ENCODE data around the gene SRM. TPM values are rescaled to one million over a fixed set of nuclear protein-coding genes. Genes with fewer than 3 reads are reported as not detected.

The SRM gene
- total and polyA plus RNA-seq, 2 of the 13 experiments (the other 11 are each of a cell fraction or from before 2014, with no cell fraction given) = 27.9 to 31.8 TPM

GRCh38 chr1:11046625-11047365 lies 13.0 kb downstream of the SRM start, which contains the start of gene MASP2 (continued):
- TF ChIP-seq, protein P1, sequence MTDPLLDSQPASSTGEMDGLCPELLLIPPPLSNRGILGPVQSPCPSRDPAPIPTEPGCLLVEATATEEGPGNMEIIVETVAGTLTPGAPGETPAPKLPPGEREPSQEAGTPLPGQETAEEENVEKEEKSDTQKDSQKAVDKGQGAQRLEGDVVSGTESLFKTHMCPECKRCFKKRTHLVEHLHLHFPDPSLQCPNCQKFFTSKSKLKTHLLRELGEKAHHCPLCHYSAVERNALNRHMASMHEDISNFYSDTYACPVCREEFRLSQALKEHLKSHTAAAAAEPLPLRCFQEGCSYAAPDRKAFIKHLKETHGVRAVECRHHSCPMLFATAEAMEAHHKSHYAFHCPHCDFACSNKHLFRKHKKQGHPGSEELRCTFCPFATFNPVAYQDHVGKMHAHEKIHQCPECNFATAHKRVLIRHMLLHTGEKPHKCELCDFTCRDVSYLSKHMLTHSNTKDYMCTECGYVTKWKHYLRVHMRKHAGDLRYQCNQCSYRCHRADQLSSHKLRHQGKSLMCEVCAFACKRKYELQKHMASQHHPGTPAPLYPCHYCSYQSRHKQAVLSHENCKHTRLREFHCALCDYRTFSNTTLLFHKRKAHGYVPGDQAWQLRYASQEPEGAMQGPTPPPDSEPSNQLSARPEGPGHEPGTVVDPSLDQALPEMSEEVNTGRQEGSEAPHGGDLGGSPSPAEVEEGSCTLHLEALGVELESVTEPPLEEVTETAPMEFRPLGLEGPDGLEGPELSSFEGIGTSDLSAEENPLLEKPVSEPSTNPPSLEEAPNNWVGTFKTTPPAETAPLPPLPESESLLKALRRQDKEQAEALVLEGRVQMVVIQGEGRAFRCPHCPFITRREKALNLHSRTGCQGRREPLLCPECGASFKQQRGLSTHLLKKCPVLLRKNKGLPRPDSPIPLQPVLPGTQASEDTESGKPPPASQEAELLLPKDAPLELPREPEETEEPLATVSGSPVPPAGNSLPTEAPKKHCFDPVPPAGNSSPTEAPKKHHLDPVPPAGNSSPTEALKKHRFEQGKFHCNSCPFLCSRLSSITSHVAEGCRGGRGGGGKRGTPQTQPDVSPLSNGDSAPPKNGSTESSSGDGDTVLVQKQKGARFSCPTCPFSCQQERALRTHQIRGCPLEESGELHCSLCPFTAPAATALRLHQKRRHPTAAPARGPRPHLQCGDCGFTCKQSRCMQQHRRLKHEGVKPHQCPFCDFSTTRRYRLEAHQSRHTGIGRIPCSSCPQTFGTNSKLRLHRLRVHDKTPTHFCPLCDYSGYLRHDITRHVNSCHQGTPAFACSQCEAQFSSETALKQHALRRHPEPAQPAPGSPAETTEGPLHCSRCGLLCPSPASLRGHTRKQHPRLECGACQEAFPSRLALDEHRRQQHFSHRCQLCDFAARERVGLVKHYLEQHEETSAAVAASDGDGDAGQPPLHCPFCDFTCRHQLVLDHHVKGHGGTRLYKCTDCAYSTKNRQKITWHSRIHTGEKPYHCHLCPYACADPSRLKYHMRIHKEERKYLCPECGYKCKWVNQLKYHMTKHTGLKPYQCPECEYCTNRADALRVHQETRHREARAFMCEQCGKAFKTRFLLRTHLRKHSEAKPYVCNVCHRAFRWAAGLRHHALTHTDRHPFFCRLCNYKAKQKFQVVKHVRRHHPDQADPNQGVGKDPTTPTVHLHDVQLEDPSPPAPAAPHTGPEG (CRISPR knock-in tag; IDR thresholded peaks at IDR 0.05) = peak; percentile 51; the same call in 1 of the 2 replicates
- no peak for TF ChIP-seq ZNF484 (CRISPR knock-in tag; IDR thresholded peaks at IDR 0.05; ENCODE audit: borderline replicate concordance, low read depth)
- TF ChIP-seq, protein P2, sequence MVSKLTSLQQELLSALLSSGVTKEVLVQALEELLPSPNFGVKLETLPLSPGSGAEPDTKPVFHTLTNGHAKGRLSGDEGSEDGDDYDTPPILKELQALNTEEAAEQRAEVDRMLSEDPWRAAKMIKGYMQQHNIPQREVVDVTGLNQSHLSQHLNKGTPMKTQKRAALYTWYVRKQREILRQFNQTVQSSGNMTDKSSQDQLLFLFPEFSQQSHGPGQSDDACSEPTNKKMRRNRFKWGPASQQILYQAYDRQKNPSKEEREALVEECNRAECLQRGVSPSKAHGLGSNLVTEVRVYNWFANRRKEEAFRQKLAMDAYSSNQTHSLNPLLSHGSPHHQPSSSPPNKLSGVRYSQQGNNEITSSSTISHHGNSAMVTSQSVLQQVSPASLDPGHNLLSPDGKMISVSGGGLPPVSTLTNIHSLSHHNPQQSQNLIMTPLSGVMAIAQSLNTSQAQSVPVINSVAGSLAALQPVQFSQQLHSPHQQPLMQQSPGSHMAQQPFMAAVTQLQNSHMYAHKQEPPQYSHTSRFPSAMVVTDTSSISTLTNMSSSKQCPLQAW (CRISPR knock-in tag; IDR thresholded peaks at IDR 0.05) = peak; percentile 5; the same call in 1 of the 2 replicates
- peak; percentile 82; the same call in 1 of the 2 replicates for TF ChIP-seq ZNF598 (CRISPR knock-in tag; IDR thresholded peaks at IDR 0.05; ENCODE audit: borderline replicate concordance)
- peak; percentile 30; the same call in 1 of the 2 replicates for TF ChIP-seq SAFB2 (CRISPR knock-in tag; IDR thresholded peaks at IDR 0.05; ENCODE audit: borderline replicate concordance, low read depth)
- TF ChIP-seq ZNF605 (CRISPR knock-in tag; IDR thresholded peaks at IDR 0.05) = peak; percentile 75; the same call in 1 of the 2 replicates
- TF ChIP-seq CHCHD3 (CRISPR knock-in tag; IDR thresholded peaks at IDR 0.05) = no peak
- no peak for TF ChIP-seq MLLT10 (CRISPR knock-in tag; IDR thresholded peaks at IDR 0.05)
- TF ChIP-seq ZSCAN20 (CRISPR knock-in tag; IDR thresholded peaks at IDR 0.05; ENCODE audit: borderline replicate concordance) = no peak
- TF ChIP-seq ZNF607 (CRISPR knock-in tag; IDR thresholded peaks at IDR 0.05; ENCODE audit: borderline replicate concordance) = 0 out of 2 replicates have a peak, but pooled peaks have one; percentile 23
- TF ChIP-seq, protein P3, sequence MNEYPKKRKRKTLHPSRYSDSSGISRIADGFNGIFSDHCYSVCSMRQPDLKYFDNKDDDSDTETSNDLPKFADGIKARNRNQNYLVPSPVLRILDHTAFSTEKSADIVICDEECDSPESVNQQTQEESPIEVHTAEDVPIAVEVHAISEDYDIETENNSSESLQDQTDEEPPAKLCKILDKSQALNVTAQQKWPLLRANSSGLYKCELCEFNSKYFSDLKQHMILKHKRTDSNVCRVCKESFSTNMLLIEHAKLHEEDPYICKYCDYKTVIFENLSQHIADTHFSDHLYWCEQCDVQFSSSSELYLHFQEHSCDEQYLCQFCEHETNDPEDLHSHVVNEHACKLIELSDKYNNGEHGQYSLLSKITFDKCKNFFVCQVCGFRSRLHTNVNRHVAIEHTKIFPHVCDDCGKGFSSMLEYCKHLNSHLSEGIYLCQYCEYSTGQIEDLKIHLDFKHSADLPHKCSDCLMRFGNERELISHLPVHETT (CRISPR knock-in tag; conservative IDR thresholded peaks at IDR 0.05) = no peak; the same call in 1 of the 2 replicates
- no peak for TF ChIP-seq ZMAT5 (CRISPR knock-in tag; IDR thresholded peaks at IDR 0.05; ENCODE audit: borderline replicate concordance, low read depth)
- peak; percentile 44; the same call in 1 of the 2 replicates for TF ChIP-seq ZNF567 (CRISPR knock-in tag; IDR thresholded peaks at IDR 0.05; ENCODE audit: borderline replicate concordance)
- TF ChIP-seq ZKSCAN8 (CRISPR knock-in tag; IDR thresholded peaks at IDR 0.05; ENCODE audit: borderline replicate concordance) = 0 out of 2 replicates have a peak, but pooled peaks have one; percentile 5
- no peak for TF ChIP-seq STAG1 (CRISPR knock-in tag; IDR thresholded peaks at IDR 0.05)
